B cell (primary cell): ENCODE measurements around the gene CRHR1.

Source experiments
- CTCF ChIP-seq: fragments of 200-600 bp; IDR thresholded peaks from one replicate; pipeline ENCODE4 v1.8.0; 2022; ENCODE audit warnings: antibody characterized with exemption, mild to moderate bottlenecking
- EZH2 ChIP-seq: IDR thresholded peaks from 2 replicates; pipeline ENCODE4 v1.6.1; 2012; ENCODE audit warnings: borderline replicate concordance, low read depth, mild to moderate bottlenecking, moderate library complexity, low read length; ENCODE audit not compliant: insufficient read depth, poor library complexity, severe bottlenecking

- TF ChIP-seq CTCF (no peak), EZH2 (no peak)
Observed at GRCh38 chr17:45750779-45751440, 33.2 kb upstream of the CRHR1 start.
